ENCODE data around the gene MXD4. TPM values are rescaled to one million over a fixed set of nuclear protein-coding genes. Genes with fewer than 3 reads are reported as not detected.

Gene MXD4
- total RNA-seq, 1 donor from 2014 or later = 92.3 TPM

- Histone ChIP-seq H3K9me3 (ENCODE audit: insufficient read depth, low read depth, low read length) (no peaks in the 10 kb centered on the region), H3K36me3 (ENCODE audit: insufficient read depth, low read length) (peaks cover 5% of the 10 kb centered on the region), H3K27ac (ENCODE audit: low read depth, low read length) (no peak overlapping the region), H3K27me3 (ENCODE audit: insufficient read depth, low read length) (no peaks in the 10 kb centered on the region), H3K9ac (ENCODE audit: low read length) (no peak overlapping the region), H4K20me1 (ENCODE audit: insufficient read depth, low read length) (peaks cover 99% of the 10 kb centered on the region), H3K4me1 (ENCODE audit: insufficient read depth, low read length) (peaks cover 18% of the 10 kb centered on the region), H2AFZ (ENCODE audit: low read depth, low read length) (no peak overlapping the region), H3K4me3 (ENCODE audit: insufficient read depth, low read depth, low read length) (no peak overlapping the region), H3K79me2 (ENCODE audit: insufficient read depth, low read length) (peaks cover 31% of the 10 kb centered on the region), H3K4me2 (ENCODE audit: low read length) (no peak overlapping the region)
- Mint-ChIP-seq H3K27ac (ENCODE audit: unreplicated experiment) (no peak overlapping the region), H3K9me3 (ENCODE audit: unreplicated experiment) (no peaks in the 10 kb centered on the region), H3K4me3 (ENCODE audit: unreplicated experiment) (no peak overlapping the region), H3K4me1 (ENCODE audit: low read depth, unreplicated experiment) (peaks cover 2% of the 10 kb centered on the region), H3K27me3 (ENCODE audit: low read depth, unreplicated experiment) (no peaks in the 10 kb centered on the region), H3K36me3 (ENCODE audit: low read depth, unreplicated experiment) (peaks cover 17% of the 10 kb centered on the region)
- FAIRE-seq (no peak), DNase-seq (ENCODE audit: low read depth) (no peak)
- TF ChIP-seq CTCF (IDR thresholded peaks at IDR 0.05; ENCODE audit: insufficient read depth, low read depth, low read length) (no peak), EZH2 (IDR thresholded peaks at IDR 0.05; ENCODE audit: insufficient read depth, low read length) (no peak)
These were observed 8.5 kb downstream of the MXD4 start for GRCh38 chr4:2253160-2254084.

- Mint-ChIP-seq H3K4me3 (ENCODE audit: unreplicated experiment) (no peak overlapping the region), H3K27ac (ENCODE audit: unreplicated experiment) (no peak overlapping the region), H3K4me1 (ENCODE audit: low read depth, unreplicated experiment) (peaks cover 2% of the 10 kb centered on the region), H3K36me3 (ENCODE audit: low read depth, unreplicated experiment) (peaks cover 15% of the 10 kb centered on the region), H3K9me3 (ENCODE audit: unreplicated experiment) (no peaks in the 10 kb centered on the region), H3K27me3 (ENCODE audit: low read depth, unreplicated experiment) (no peaks in the 10 kb centered on the region)
- DNase-seq (ENCODE audit: low read depth) (no peak), FAIRE-seq (no peak)
- Histone ChIP-seq H2AFZ (ENCODE audit: low read depth, low read length) (no peak overlapping the region), H3K4me2 (ENCODE audit: low read length) (no peak overlapping the region), H3K27me3 (ENCODE audit: insufficient read depth, low read length) (no peaks in the 10 kb centered on the region), H3K36me3 (ENCODE audit: insufficient read depth, low read length) (peaks cover 5% of the 10 kb centered on the region), H3K9ac (ENCODE audit: low read length) (no peak overlapping the region), H3K4me3 (ENCODE audit: insufficient read depth, low read depth, low read length) (no peak overlapping the region), H3K4me1 (ENCODE audit: insufficient read depth, low read length) (peaks cover 18% of the 10 kb centered on the region), H4K20me1 (ENCODE audit: insufficient read depth, low read length) (peaks cover 91% of the 10 kb centered on the region), H3K79me2 (ENCODE audit: insufficient read depth, low read length) (peaks cover 23% of the 10 kb centered on the region), H3K9me3 (ENCODE audit: insufficient read depth, low read depth, low read length) (no peaks in the 10 kb centered on the region), H3K27ac (ENCODE audit: low read depth, low read length) (no peak overlapping the region)
- no peak for TF ChIP-seq CTCF (IDR thresholded peaks at IDR 0.05; ENCODE audit: insufficient read depth, low read depth, low read length)
- TF ChIP-seq EZH2 (IDR thresholded peaks at IDR 0.05; ENCODE audit: insufficient read depth, low read length) = no peak
These were observed 9.3 kb downstream of the MXD4 start for GRCh38 chr4:2252530-2253091.

Measured in astrocyte (in vitro differentiated cells and primary cell).